Activated CD4-positive, CD25-positive, alpha-beta regulatory T cell treated with anti-CD3 and anti-CD28 coated beads, Interleukin-2, amount 50 U/mL, for 16 hours (primary cell): ENCODE results near the gene KANSL3.

Experiments used
- DNase-seq: peaks from one replicate; pipeline ENCODE4 v3.0.0-alpha.2; 2020; ENCODE audit warnings: low read depth, low spot score

The KANSL3 gene

DNA sequence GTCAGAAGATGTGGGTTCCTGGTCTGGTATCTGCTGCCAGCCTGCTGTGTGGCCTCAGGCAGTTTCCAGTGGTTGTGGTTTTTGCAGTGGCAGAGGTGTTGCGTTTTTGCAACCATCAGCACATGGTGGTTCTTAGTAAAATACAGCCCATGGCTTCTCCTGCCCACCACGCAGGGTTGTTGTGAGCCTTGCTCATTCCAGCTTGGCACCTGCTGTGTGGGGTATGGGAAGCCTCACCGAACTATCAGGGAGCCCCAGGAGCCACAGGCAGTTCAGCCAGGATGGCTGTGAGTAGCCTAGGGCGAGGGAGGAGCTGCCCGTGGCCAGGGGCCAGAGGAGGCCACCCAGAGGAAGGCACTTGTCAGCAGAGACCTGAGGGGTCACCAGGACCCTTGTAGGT, 91.8 kb downstream of the KANSL3 start:
- DNase-seq = no peak
